ENCODE results near the gene TTBK2.

DNA sequence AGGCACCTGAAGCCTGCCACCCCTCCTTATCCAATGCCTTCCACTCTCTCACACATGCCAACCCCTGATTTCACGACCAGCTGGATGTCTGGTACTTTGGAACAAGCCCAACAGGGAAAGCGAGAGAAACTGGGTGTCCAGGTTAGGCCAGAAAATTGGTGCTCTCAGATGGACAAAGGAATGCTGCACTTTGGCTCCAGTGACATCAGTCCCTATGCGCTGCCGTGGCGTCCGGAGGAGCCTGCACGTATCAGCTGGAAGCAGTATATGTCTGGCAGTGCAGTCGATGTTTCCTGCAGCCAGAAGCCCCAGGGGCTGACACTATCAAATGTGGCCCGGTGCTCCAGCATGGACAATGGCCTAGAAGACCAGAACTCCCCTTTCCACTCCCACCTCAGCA lies 228.8 kb downstream of the TTBK2 start:
- TF ChIP-seq CTCF (IDR thresholded peaks at IDR 0.05; ENCODE audit: extremely low read depth in 1 of 2, insufficient read depth in 1 of 2, low read depth in 1 of 2, low read length in 2 of 2) (no peak), EZH2 (IDR thresholded peaks at IDR 0.05; ENCODE audit: borderline replicate concordance, low read depth, low read length, severe bottlenecking) (no peak), MAX (IDR thresholded peaks at IDR 0.05; ENCODE audit: insufficient read depth, insufficient read length) (no peak)
